ENCODE measurements around the gene NUP58.

DNA sequence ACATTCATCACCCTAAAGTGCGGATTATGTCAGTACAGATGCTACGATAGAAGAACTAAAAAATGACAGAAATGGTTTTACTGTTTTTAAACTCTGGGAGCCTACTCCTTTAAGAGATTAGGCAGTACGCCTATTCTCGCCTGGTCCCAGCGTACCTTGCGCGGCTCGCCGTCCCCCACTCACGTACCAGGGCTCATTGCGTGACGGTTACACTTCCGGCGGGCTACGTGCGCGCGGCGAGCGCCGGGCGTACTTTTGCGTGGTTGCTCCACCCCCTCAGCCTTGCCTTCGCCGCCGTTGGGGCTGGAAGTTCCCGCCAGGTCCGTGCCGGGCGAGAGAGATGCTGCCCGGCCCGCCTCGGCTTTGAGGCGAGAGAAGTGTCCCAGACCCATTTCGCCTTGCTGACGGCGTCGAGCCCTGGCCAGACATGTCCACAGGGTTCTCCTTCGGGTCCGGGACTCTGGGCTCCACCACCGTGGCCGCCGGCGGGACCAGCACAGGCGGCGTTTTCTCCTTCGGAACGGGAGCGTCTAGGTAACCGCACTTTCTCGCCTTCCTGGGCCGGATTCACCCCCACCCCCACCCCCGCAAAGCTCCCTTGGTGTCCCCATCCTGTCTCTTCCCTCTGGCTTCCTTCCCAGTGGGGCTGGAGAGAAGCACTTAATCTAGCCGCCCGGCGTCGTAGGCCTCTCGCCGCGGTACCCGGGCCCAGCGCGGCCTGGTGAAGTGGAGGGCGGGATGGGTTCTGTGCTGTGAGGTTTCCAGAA lies at the start of gene NUP58:
- TF ChIP-seq POLR2A (IDR thresholded peaks at IDR 0.05) (peak; percentile 83), CTCF (IDR thresholded peaks at IDR 0.05) (no peak), EP300 (IDR thresholded peaks at IDR 0.05; ENCODE audit: low read depth) (no peak), POLR2AphosphoS5 (IDR thresholded peaks at IDR 0.05) (peak; percentile 91 to 96 (median 93))
